NCI-H1417 (cell line): ENCODE results near the gene DTNB.
"Not testable (repeated sequence)": the region's sequence is repeated elsewhere in the genome, so short reads cannot be mapped to it uniquely, and the experiment has no call there.

Experiments
- DNase-seq, 3 experiments: peaks; one replicate each; lab custom pipeline; 2025; lab: John Stamatoyannopoulos, UW

Gene DTNB

GRCh38 chr2:25589676-25590205 is 83.6 kb downstream of the DTNB start:
- DNase-seq: no peak

- no peak for DNase-seq
Observed at GRCh38 chr2:25588576-25588975, 84.8 kb downstream of the DTNB start.

- no peak for DNase-seq
Observed at GRCh38 chr2:25587361-25587760, 86.0 kb downstream of the DTNB start.

- DNase-seq: no peak
Observed at GRCh38 chr2:25586726-25587144, 86.6 kb downstream of the DTNB start.

- DNase-seq: no peak
Observed at GRCh38 chr2:25585189-25585588, 88.2 kb downstream of the DTNB start.

- no peak for DNase-seq
Observed at GRCh38 chr2:25582077-25582830, 91.1 kb downstream of the DTNB start.

- no peak for DNase-seq
Observed at GRCh38 chr2:25576596-25576995, 96.8 kb downstream of the DTNB start.

- DNase-seq: no peak
Observed at GRCh38 chr2:25572638-25573037, 100.7 kb downstream of the DTNB start.

GRCh38 chr2:25570161-25570845 is 103.1 kb downstream of the DTNB start:
- DNase-seq: no peak

GRCh38 chr2:25567406-25567805 is 106.0 kb downstream of the DTNB start:
- peak; percentile 6 to 56 (median 31) for DNase-seq

- DNase-seq: no peak
Observed at GRCh38 chr2:25566694-25567093, 106.7 kb downstream of the DTNB start.

GRCh38 chr2:25566094-25566493 is 107.3 kb downstream of the DTNB start:
- DNase-seq: peak in 2 of 3 experiments; percentile 36 to 62

- DNase-seq: no peak
Observed at GRCh38 chr2:25561136-25561850, 112.1 kb downstream of the DTNB start.

GRCh38 chr2:25559148-25559547 is 114.2 kb downstream of the DTNB start:
- no peak for DNase-seq

GRCh38 chr2:25558262-25558661 is 115.1 kb downstream of the DTNB start:
- DNase-seq: no peak

GRCh38 chr2:25557179-25558036 is 116.0 kb downstream of the DTNB start:
- no peak for DNase-seq

- no peak for DNase-seq
Observed at GRCh38 chr2:25552318-25552717, 121.1 kb downstream of the DTNB start.

- DNase-seq: no peak
Observed at GRCh38 chr2:25551316-25551715, 122.1 kb downstream of the DTNB start.

GRCh38 chr2:25549571-25549970 is 123.8 kb downstream of the DTNB start:
- not testable (repeated sequence) for DNase-seq

- peak in 2 of 3 experiments; percentile 33 to 56 for DNase-seq
Observed at GRCh38 chr2:25548601-25549000, 124.8 kb downstream of the DTNB start.

- no peak for DNase-seq
Observed at GRCh38 chr2:25546852-25547251, 126.5 kb downstream of the DTNB start.

GRCh38 chr2:25545899-25546298 is 127.5 kb downstream of the DTNB start:
- no peak for DNase-seq
